ENCODE data around the gene SLC25A44. TPM values are rescaled to one million over a fixed set of nuclear protein-coding genes. Genes with fewer than 3 reads are reported as not detected.

SLC25A44 gene
- total RNA-seq, 4 donors from 2014 or later, result 15.7 to 40.6 (median 33.7) TPM

GRCh38 chr1:156225677-156226014, 31.7 kb downstream of the SLC25A44 start:
- no peak overlapping the region for H3K4me3 ChIP-seq
- H3K36me3 ChIP-seq, result peaks cover 0 to 55% (median 0%) of the 10 kb centered on the region in 3 donors
- H3K4me1 ChIP-seq, result no peaks in the 10 kb centered on the region
- H3K27me3 ChIP-seq, result no peaks in the 10 kb centered on the region
- DNase-seq, result no peak
- no peaks in the 10 kb centered on the region for H3K9me3 ChIP-seq
- no peak for TF ChIP-seq POLR2A (IDR thresholded peaks at IDR 0.05)
- TF ChIP-seq, protein P1, sequence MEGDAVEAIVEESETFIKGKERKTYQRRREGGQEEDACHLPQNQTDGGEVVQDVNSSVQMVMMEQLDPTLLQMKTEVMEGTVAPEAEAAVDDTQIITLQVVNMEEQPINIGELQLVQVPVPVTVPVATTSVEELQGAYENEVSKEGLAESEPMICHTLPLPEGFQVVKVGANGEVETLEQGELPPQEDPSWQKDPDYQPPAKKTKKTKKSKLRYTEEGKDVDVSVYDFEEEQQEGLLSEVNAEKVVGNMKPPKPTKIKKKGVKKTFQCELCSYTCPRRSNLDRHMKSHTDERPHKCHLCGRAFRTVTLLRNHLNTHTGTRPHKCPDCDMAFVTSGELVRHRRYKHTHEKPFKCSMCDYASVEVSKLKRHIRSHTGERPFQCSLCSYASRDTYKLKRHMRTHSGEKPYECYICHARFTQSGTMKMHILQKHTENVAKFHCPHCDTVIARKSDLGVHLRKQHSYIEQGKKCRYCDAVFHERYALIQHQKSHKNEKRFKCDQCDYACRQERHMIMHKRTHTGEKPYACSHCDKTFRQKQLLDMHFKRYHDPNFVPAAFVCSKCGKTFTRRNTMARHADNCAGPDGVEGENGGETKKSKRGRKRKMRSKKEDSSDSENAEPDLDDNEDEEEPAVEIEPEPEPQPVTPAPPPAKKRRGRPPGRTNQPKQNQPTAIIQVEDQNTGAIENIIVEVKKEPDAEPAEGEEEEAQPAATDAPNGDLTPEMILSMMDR (IDR thresholded peaks at IDR 0.05), result no peak
- H3K27ac ChIP-seq, result no peak overlapping the region

- Histone ChIP-seq H3K4me1 (no peaks in the 10 kb centered on the region), H3K27ac (no peak overlapping the region), H3K27me3 (no peaks in the 10 kb centered on the region), H3K36me3 (peaks cover 0 to 51% (median 0%) of the 10 kb centered on the region in 3 donors), H3K4me3 (no peak overlapping the region), H3K9me3 (no peaks in the 10 kb centered on the region)
- TF ChIP-seq, protein P1 (IDR thresholded peaks at IDR 0.05), result no peak
- no peak for TF ChIP-seq POLR2A (IDR thresholded peaks at IDR 0.05)
- DNase-seq, result no peak
Measured at GRCh38 chr1:156226116-156226538, 32.2 kb downstream of the SLC25A44 start.

- no peak overlapping the region for H3K4me3 ChIP-seq
- TF ChIP-seq, protein P1 (IDR thresholded peaks at IDR 0.05), result no peak
- TF ChIP-seq POLR2A (IDR thresholded peaks at IDR 0.05), result no peak
- H3K27me3 ChIP-seq, result no peaks in the 10 kb centered on the region
- no peaks in the 10 kb centered on the region for H3K4me1 ChIP-seq
- no peaks in the 10 kb centered on the region for H3K9me3 ChIP-seq
- no peak for DNase-seq
- no peak overlapping the region for H3K27ac ChIP-seq
- H3K36me3 ChIP-seq, result peaks cover 0 to 44% (median 0%) of the 10 kb centered on the region in 3 donors
Measured at GRCh38 chr1:156226782-156227181, 32.9 kb downstream of the SLC25A44 start.

DNA sequence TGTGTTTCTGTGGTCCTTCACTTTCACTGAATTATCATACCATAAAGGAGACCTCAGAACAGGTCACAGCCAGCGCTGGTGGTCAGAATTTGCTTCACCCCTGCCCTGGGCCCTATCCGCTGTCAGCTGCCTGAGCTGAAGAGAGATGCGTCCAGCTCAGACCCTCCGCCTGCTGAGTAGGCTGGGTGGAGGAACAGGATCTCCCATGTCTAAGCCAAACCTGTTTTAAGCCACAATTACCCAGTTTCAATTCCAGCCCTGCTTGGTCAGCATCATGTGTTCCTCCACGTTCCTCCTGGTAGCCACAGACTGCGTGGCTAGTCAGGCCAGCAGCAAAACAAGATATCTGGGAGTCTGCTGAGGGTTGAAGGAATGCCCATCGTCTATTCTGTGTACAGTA, 34.6 kb downstream of the SLC25A44 start:
- no peak overlapping the region for H3K27ac ChIP-seq
- H3K4me3 ChIP-seq, result no peak overlapping the region
- no peaks in the 10 kb centered on the region for H3K4me1 ChIP-seq
- peaks cover 0 to 28% (median 0%) of the 10 kb centered on the region in 3 donors for H3K36me3 ChIP-seq
- no peaks in the 10 kb centered on the region for H3K9me3 ChIP-seq
- H3K27me3 ChIP-seq, result no peaks in the 10 kb centered on the region
- no peak for DNase-seq
- TF ChIP-seq, protein P1 (IDR thresholded peaks at IDR 0.05), result no peak
- no peak for TF ChIP-seq POLR2A (IDR thresholded peaks at IDR 0.05)

DNA sequence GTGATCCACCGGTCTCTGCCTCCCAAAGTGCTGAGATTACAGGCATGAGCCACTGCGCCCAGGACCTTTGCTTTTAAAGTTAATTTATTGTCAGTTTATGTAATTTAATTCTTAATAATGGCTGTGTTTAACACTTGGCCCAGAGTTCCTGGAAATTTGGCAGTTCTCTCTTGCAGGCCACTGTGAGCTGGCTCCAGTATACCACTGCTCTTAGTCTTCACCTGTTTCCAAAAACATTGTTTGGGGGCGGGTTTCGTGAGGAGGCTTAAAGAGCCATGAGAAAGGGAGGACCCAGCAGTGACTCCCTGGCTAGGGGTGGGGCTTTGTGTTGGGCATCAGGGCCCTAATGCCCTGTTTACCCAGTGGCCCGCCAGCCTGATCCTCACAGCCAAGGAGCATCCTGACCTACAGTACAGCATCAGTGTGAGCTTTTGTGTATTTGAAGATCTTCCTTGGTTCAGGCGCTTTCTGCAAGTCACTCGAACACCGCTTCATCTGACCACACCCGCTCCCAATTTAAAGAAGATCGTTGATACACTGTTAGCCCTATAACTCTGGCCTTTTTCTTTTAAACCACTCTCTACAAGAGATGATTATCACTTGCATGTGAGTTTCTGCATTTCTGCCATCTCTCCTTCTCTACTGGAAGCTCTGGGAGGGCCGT, 36.0 kb downstream of the SLC25A44 start:
- H3K9me3 ChIP-seq, result no peaks in the 10 kb centered on the region
- TF ChIP-seq, protein P1 (IDR thresholded peaks at IDR 0.05), result no peak
- no peak for TF ChIP-seq POLR2A (IDR thresholded peaks at IDR 0.05)
- no peak overlapping the region for H3K27ac ChIP-seq
- H3K4me3 ChIP-seq, result no peak overlapping the region
- no peak for DNase-seq
- peaks cover 0 to 38% (median 0%) of the 10 kb centered on the region in 3 donors for H3K36me3 ChIP-seq
- no peaks in the 10 kb centered on the region for H3K27me3 ChIP-seq
- no peaks in the 10 kb centered on the region for H3K4me1 ChIP-seq
